GM21360 (cell line): ENCODE results near the gene PEX11G.
"Not testable (repeated sequence)": the region's sequence is repeated elsewhere in the genome, so short reads cannot be mapped to it uniquely, and the experiment has no call there.

Experiments
- ATAC-seq: cut with Tn5 transposase; IDR thresholded peaks from one replicate; pipeline ENCODE4 v1.9.1; 2021; ENCODE audit warnings: mild to moderate bottlenecking, moderate library complexity; ENCODE audit not compliant: unreplicated experiment

PEX11G gene

DNA sequence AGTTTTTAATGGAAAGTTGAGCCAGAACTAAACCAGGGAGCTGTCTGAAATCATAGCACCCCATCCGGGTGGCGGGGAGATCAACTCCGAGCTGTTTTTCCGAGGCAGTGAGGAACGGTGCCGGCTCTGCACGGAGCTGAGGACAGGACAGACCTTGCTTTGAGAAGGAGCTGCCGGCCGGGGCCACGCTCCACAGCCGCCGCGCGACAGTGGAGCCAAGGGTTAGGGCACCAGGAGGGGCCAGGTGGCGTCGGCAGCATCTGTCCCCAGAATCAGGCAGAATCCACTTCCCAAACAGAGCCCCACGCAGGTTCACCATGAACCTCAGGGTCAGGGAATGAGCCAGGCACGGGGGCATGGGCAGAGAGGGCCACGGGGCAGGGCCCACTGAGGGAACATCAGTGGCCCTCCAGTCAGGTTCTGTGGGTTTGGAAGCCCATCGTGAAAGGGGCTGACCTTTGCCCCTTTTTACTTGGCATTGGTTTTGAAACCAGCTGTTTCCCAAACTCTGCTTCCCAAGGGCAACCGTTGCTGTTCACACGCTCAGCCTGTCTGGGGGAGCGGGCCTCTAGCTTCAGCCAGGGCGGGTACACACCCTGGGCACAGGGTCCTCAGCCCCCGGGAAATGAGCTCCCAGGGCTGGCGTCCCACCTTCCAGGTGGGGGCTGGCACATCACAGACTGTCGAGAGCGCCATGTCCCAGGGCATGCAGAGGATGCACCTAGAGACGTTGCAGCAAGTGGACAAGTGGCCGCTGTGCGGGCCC, 18.1 kb downstream of the PEX11G start:
- ATAC-seq, result no peak

- no peak for ATAC-seq
Observed at GRCh38 chr19:7469669-7470285, 19.1 kb downstream of the PEX11G start.

DNA sequence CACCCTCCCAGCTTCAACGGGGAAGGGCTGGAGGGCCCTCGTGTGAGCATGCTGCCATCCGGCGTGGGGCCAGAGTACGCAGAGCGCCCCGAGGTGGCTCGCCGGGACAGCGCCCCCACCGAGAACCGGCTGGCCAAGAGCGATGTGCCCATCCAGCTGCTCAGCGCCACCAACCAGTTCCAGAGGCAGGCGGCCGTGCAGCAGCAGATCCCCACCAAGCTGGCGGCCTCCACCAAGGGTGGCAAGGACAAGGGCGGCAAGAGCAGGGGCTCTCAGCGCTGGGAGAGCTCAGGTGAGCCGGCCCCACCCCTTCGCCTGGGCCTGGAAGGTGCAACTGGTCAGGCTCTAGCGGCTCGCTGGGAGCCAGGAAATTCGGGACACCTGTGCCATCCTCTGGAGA, 20.0 kb downstream of the PEX11G start:
- no peak for ATAC-seq

- no peak for ATAC-seq
Observed at GRCh38 chr19:7467009-7467989, 21.5 kb downstream of the PEX11G start.

- ATAC-seq, result no peak
Observed at GRCh38 chr19:7463575-7463974, 25.3 kb downstream of the PEX11G start.

DNA sequence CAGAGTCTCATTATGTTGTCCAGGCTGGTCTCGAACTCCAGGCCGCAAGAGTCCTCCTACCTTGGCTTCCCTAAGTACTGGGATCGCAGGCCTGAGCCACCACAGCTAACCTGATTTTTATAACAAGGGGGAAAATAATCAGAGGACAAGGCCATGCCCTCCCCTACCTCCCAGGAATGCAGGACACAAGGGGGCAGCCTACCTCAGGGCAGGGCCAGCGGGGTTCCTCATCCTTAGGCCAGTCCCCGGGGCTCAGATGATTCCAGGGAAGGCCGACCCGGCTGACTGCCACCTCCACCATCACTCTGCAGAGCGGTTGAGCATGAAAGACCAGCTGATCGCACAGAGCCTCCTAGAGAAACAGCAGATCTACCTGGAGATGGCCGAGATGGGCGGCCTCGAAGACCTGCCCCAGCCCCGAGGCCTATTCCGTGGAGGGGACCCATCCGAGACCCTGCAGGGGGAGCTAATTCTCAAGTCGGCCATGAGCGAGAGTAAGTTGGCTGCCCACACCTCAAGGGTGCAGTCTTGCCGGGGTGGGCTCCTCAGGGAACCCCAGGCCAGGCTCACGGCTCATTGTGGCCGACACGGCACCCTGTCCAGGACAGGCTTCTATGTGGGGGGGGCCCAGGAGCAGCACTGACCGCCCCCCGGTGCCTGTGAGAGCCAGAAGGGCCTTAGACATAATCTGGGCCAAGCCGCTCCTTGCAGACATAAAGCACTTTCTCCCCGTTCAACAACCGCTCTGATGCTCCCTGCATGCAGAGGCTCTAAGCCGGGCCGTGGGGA, 26.8 kb downstream of the PEX11G start:
- no peak for ATAC-seq

GRCh38 chr19:7460562-7460966, 28.3 kb downstream of the PEX11G start:
- ATAC-seq, result no peak

DNA sequence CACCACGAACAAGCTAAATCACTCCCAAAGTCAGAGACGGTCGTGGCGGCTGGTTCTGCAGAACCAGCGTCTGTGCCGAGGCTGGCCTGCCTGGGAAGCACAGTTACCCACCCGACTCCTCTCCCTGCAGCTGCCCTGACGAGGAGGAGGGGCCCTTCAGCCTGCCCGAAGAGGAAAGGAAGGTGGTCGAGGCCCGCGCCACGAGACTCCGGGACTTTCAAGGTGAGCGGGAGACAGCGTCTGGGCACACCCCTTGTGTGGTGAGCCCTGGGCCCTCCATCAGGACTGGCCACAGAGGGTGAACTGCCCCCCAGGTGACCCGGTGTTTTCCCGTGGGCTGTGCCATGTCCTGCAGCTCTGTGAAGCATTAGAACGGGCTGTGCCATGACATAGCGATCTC, 29.1 kb downstream of the PEX11G start:
- ATAC-seq, result no peak

DNA sequence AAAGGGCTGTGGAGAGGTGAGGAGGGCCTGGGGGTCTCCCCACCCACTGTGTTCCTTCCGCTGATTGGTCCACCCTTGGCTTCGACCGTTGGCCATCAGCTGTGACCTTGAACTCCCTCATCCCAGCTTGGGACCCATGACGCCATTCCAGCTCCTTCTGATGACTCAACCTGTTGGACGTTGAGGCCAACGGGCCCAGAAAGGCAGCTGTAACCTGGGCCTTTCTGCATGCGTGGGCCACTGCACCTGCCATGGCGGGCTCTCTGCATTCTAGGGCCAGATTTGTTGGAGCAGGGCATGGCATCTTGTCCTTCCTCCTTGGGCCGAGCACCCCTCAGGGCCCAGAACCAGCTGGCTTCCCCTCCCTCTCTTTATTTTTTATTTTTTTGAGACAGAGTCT, 30.2 kb downstream of the PEX11G start:
- ATAC-seq, result no peak

- ATAC-seq, result no peak
Observed at GRCh38 chr19:7456964-7457541, 31.8 kb downstream of the PEX11G start.

GRCh38 chr19:7455600-7456296, 33.1 kb downstream of the PEX11G start:
- ATAC-seq, result no peak

DNA sequence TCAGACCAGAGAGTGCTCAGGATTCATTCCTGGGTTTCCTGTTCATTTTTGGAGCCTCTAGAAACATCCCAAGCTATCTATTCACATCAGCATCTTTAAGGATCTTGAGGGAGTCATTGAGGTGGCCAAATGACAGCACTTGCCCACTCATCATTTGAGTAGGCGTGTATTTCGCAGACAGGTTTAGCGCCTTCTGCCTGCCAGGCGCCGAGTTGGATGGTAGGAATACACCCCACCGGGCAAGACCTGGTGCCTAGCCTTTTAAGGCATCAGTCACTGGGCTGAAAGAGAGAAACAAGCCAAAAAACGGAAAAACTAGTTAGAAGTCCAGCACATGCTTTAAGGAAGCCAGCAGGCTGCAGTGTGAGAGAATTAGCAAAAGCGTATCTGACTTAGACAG, 33.8 kb downstream of the PEX11G start:
- ATAC-seq, result no peak

- ATAC-seq, result no peak
Observed at GRCh38 chr19:7450243-7451223, 38.3 kb downstream of the PEX11G start.

- ATAC-seq, result not testable (repeated sequence)
Observed at GRCh38 chr19:7449391-7450070, 39.3 kb downstream of the PEX11G start.

DNA sequence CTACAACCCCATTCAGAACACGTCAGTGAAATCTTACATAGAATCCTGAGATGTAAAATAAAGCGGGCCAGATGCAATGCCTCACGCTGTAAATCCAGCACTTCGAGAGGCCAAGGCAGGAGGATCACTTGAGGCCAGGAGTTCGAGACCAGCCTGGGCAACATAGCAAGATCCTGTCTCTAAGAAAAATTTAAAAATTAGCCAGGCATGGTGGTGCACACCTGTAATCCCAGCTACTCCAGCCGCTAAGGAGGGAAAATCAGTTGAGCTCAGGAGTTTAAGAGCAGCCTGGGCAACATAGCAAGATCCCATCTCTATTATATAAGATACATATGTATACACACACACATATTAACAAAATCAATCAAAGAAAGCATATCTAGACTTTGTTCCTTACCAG, 41.2 kb downstream of the PEX11G start:
- no peak for ATAC-seq

DNA sequence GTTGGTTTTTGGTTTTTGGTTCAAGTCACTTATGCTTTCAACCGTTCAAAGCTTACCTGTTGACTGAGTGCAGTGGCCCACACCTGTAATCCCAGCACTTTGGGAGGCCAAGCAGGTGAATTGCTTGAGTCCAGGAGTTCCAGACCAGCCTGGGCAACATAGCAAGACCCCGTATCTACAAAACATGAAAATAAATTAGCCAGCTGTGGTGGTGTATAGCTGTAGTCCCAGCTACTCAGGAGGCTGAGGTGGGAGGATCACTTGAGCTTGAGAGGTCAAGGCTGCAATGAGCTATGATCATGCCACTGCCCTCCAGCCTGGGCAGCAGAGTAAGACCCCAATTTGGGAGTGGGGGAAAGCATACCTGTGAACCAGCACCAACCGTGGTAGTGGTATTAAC, 43.7 kb downstream of the PEX11G start:
- ATAC-seq, result no peak

DNA sequence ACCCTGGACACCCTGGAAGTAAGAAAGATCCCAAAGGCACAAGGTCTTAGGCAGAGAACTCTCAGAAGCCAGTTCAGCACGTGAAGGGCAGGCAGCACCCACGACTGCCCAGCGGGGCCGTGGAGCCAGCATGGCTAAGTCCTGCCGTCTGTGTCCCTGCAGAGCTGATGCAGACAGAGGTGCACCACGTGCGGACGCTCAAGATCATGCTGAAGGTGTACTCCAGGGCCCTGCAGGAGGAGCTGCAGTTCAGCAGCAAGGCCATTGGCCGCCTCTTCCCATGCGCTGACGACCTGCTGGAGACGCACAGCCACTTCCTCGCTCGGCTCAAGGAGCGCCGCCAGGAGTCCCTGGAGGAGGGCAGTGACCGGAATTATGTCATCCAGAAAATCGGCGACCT, 44.8 kb downstream of the PEX11G start:
- no peak for ATAC-seq

- ATAC-seq, result no peak
Observed at GRCh38 chr19:7442423-7442822, 46.4 kb downstream of the PEX11G start.
